ENCODE results near the gene MCFD2. TPM values are rescaled to one million over a fixed set of nuclear protein-coding genes. Genes with fewer than 3 reads are reported as not detected.
"Not testable (repeated sequence)": the region's sequence is repeated elsewhere in the genome, so short reads cannot be mapped to it uniquely, and the experiment has no call there.

Gene MCFD2
- total RNA-seq, 1 experiment from 2014 or later, result 47.6 TPM

DNA sequence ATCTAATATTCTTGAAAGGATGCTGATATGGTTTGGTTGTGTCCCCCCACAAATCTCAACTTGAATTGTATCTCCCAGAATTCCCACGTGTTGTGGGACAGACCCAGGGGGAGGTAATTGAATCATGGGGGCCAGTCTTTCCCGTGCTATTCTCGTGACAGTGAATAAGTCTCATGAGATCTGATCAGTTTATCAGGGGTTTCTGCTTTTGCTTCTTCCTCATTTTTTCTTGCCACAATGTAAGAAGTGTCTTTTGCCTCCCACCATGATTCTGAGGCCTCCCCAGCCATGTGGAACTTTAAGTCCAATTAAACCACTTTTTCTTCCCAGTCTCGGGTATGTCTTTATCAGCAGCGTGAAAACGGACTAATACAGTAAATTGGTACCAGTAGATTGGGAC, 12.6 kb downstream of the MCFD2 start:
- H3K79me2 ChIP-seq (ENCODE audit: low read length); H3K4me3 ChIP-seq (ENCODE audit: low read length); H3K9me3 ChIP-seq (ENCODE audit: low read length); H3K27me3 ChIP-seq (ENCODE audit: low read length); H3K4me2 ChIP-seq (ENCODE audit: low read depth, low read length, poor library complexity, severe bottlenecking); H2AFZ ChIP-seq (ENCODE audit: low read length); H3K9me2 ChIP-seq (replicated peaks; ENCODE audit: insufficient read depth, low read length); DNase-seq; H4K20me1 ChIP-seq (ENCODE audit: insufficient read depth, low read depth, low read length); H3K27ac ChIP-seq (ENCODE audit: low read length); H3K9ac ChIP-seq (ENCODE audit: low read length): not testable (repeated sequence)
- H3K4me1 ChIP-seq (ENCODE audit: low read length), result peaks cover 16% of the 10 kb centered on the region
- H3K36me3 ChIP-seq (ENCODE audit: insufficient read depth, low read length), result peaks cover 20% of the 10 kb centered on the region; the same call in 1 of the 2 replicates

DNA sequence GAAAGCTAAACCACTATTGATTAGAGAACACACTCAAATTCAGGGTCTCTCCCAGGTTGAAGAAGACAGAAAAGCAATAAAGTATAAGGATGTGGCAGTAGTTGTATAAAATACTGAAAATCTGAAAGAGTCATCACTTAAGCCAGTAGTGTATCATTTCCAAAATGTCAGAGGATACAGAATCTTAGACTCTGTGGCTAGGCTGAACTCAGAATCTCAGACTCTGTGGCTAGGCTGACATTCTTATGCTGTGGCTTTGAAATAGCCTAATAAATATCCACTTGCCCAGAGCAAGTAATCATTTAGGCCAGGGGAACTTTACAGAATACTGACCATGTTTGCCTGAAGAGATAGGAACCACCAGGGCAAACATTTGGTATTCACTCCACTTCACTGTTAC, 13.1 kb downstream of the MCFD2 start:
- DNase-seq, result no peak
- H3K9ac ChIP-seq (ENCODE audit: low read length), result no peak overlapping the region

GRCh38 chr2:46901611-46902010, 14.0 kb downstream of the MCFD2 start:
- Histone ChIP-seq H4K20me1 (ENCODE audit: insufficient read depth, low read depth, low read length) (no peaks in the 10 kb centered on the region), H3K79me2 (ENCODE audit: low read length) (no peaks in the 10 kb centered on the region), H2AFZ (ENCODE audit: low read length) (no peak overlapping the region), H3K9me3 (ENCODE audit: low read length) (no peaks in the 10 kb centered on the region), H3K36me3 (ENCODE audit: insufficient read depth, low read length) (0 out of 2 replicates have a peak, but pooled peaks cover 13% of the 10 kb centered on the region), H3K9ac (ENCODE audit: low read length) (no peak overlapping the region), H3K4me2 (ENCODE audit: low read depth, low read length, poor library complexity, severe bottlenecking) (no peak overlapping the region), H3K27me3 (ENCODE audit: low read length) (no peaks in the 10 kb centered on the region), H3K4me1 (ENCODE audit: low read length) (peaks cover 16% of the 10 kb centered on the region), H3K4me3 (ENCODE audit: low read length) (no peak overlapping the region), H3K27ac (ENCODE audit: low read length) (no peak overlapping the region), H3K9me2 (replicated peaks; ENCODE audit: insufficient read depth, low read length) (no peaks in the 10 kb centered on the region)
- no peak for DNase-seq

More for the DNA sequence above, 13.1 kb downstream of the MCFD2 start:
- Histone ChIP-seq H3K79me2 (ENCODE audit: low read length) (no peaks in the 10 kb centered on the region), H3K36me3 (ENCODE audit: insufficient read depth, low read length) (0 out of 2 replicates have a peak, but pooled peaks cover 17% of the 10 kb centered on the region), H3K27me3 (ENCODE audit: low read length) (no peaks in the 10 kb centered on the region), H4K20me1 (ENCODE audit: insufficient read depth, low read depth, low read length) (no peaks in the 10 kb centered on the region), H2AFZ (ENCODE audit: low read length) (no peak overlapping the region), H3K4me1 (ENCODE audit: low read length) (peaks cover 16% of the 10 kb centered on the region), H3K4me2 (ENCODE audit: low read depth, low read length, poor library complexity, severe bottlenecking) (no peak overlapping the region), H3K9me2 (replicated peaks; ENCODE audit: insufficient read depth, low read length) (no peaks in the 10 kb centered on the region), H3K9me3 (ENCODE audit: low read length) (no peaks in the 10 kb centered on the region), H3K27ac (ENCODE audit: low read length) (no peak overlapping the region), H3K4me3 (ENCODE audit: low read length) (no peak overlapping the region)

- no peak overlapping the region for H3K27ac ChIP-seq (ENCODE audit: low read length)
- H2AFZ ChIP-seq (ENCODE audit: low read length), result no peak overlapping the region
- no peaks in the 10 kb centered on the region for H3K27me3 ChIP-seq (ENCODE audit: low read length)
- no peaks in the 10 kb centered on the region for H3K9me2 ChIP-seq (replicated peaks; ENCODE audit: insufficient read depth, low read length)
- 0 out of 2 replicates have a peak, but pooled peaks cover 4% of the 10 kb centered on the region for H3K36me3 ChIP-seq (ENCODE audit: insufficient read depth, low read length)
- H3K79me2 ChIP-seq (ENCODE audit: low read length), result no peaks in the 10 kb centered on the region
- H3K9ac ChIP-seq (ENCODE audit: low read length), result no peak overlapping the region
- H3K9me3 ChIP-seq (ENCODE audit: low read length), result no peaks in the 10 kb centered on the region
- H4K20me1 ChIP-seq (ENCODE audit: insufficient read depth, low read depth, low read length), result no peaks in the 10 kb centered on the region
- no peak overlapping the region for H3K4me2 ChIP-seq (ENCODE audit: low read depth, low read length, poor library complexity, severe bottlenecking)
- no peak overlapping the region for H3K4me3 ChIP-seq (ENCODE audit: low read length)
- H3K4me1 ChIP-seq (ENCODE audit: low read length), result peaks cover 16% of the 10 kb centered on the region
- no peak for DNase-seq
Observed at GRCh38 chr2:46900381-46900780, 15.2 kb downstream of the MCFD2 start.

- Histone ChIP-seq H3K4me1 (ENCODE audit: low read length) (peaks cover 11% of the 10 kb centered on the region), H3K4me3 (ENCODE audit: low read length) (no peak overlapping the region), H4K20me1 (ENCODE audit: insufficient read depth, low read depth, low read length) (no peaks in the 10 kb centered on the region), H2AFZ (ENCODE audit: low read length) (no peak overlapping the region), H3K79me2 (ENCODE audit: low read length) (no peaks in the 10 kb centered on the region), H3K9me3 (ENCODE audit: low read length) (no peaks in the 10 kb centered on the region), H3K9ac (ENCODE audit: low read length) (no peak overlapping the region), H3K36me3 (ENCODE audit: insufficient read depth, low read length) (no peaks in the 10 kb centered on the region), H3K9me2 (replicated peaks; ENCODE audit: insufficient read depth, low read length) (no peaks in the 10 kb centered on the region), H3K27ac (ENCODE audit: low read length) (no peak overlapping the region), H3K27me3 (ENCODE audit: low read length) (no peaks in the 10 kb centered on the region), H3K4me2 (ENCODE audit: low read depth, low read length, poor library complexity, severe bottlenecking) (no peak overlapping the region)
- no peak for DNase-seq
Observed at GRCh38 chr2:46899053-46899452, 16.6 kb downstream of the MCFD2 start.

GRCh38 chr2:46898024-46898423, 17.6 kb downstream of the MCFD2 start:
- Histone ChIP-seq H2AFZ (ENCODE audit: low read length) (no peak overlapping the region), H3K27me3 (ENCODE audit: low read length) (no peaks in the 10 kb centered on the region), H3K9me3 (ENCODE audit: low read length) (no peaks in the 10 kb centered on the region), H3K4me2 (ENCODE audit: low read depth, low read length, poor library complexity, severe bottlenecking) (no peak overlapping the region), H3K9ac (ENCODE audit: low read length) (no peak overlapping the region), H3K79me2 (ENCODE audit: low read length) (no peaks in the 10 kb centered on the region), H4K20me1 (ENCODE audit: insufficient read depth, low read depth, low read length) (no peaks in the 10 kb centered on the region), H3K27ac (ENCODE audit: low read length) (no peak overlapping the region), H3K4me1 (ENCODE audit: low read length) (peaks cover under 1% of the 10 kb centered on the region; the same call in 1 of the 2 replicates), H3K9me2 (replicated peaks; ENCODE audit: insufficient read depth, low read length) (no peaks in the 10 kb centered on the region), H3K4me3 (ENCODE audit: low read length) (no peak overlapping the region), H3K36me3 (ENCODE audit: insufficient read depth, low read length) (no peaks in the 10 kb centered on the region)
- no peak for DNase-seq

- Histone ChIP-seq H3K27me3 (ENCODE audit: low read length) (no peaks in the 10 kb centered on the region), H3K4me1 (ENCODE audit: low read length) (peaks cover 10% of the 10 kb centered on the region), H3K36me3 (ENCODE audit: insufficient read depth, low read length) (no peaks in the 10 kb centered on the region)
Observed at GRCh38 chr2:46893269-46893939, 22.2 kb downstream of the MCFD2 start.

DNA sequence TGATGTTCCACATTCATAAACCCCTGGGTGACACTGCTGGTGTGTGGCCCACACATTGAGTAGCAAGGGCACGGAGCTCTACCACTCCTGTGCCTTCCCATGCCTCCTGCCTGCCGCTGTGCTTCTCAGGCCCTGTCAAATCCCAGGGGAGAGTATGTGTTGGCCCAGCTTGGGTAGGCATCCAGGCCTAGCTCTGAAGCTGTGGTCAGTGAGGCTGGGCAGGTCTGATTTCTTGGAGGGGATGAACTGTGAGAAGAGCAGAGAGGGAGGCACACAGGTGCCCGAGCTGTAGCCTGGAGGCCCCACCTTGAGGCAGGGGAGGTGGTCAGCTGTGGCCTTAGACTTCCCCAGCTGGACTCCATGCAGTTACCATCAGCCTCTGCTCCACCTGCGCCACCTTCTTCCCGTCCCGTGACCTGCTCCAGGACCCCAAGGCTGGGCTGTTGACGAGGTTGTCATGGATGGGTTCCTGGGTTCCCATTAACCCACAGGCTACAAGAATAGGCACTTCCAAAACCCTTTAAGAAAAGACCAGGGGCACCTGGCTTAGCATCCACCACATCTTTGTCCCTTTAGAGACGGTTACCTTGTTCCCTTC, 23.6 kb downstream of the MCFD2 start:
- no peaks in the 10 kb centered on the region for H3K9me2 ChIP-seq (replicated peaks; ENCODE audit: insufficient read depth, low read length)
- H3K27ac ChIP-seq (ENCODE audit: low read length), result no peak overlapping the region
- peaks cover 10% of the 10 kb centered on the region for H3K4me1 ChIP-seq (ENCODE audit: low read length)
- no peaks in the 10 kb centered on the region for H3K9me3 ChIP-seq (ENCODE audit: low read length)
- no peak overlapping the region for H2AFZ ChIP-seq (ENCODE audit: low read length)
- H3K27me3 ChIP-seq (ENCODE audit: low read length), result no peaks in the 10 kb centered on the region
- H3K79me2 ChIP-seq (ENCODE audit: low read length), result no peaks in the 10 kb centered on the region
- H3K9ac ChIP-seq (ENCODE audit: low read length), result no peak overlapping the region
- H3K36me3 ChIP-seq (ENCODE audit: insufficient read depth, low read length), result no peaks in the 10 kb centered on the region
- DNase-seq, result no peak
- no peak overlapping the region for H3K4me2 ChIP-seq (ENCODE audit: low read depth, low read length, poor library complexity, severe bottlenecking)
- no peaks in the 10 kb centered on the region for H4K20me1 ChIP-seq (ENCODE audit: insufficient read depth, low read depth, low read length)
- no peak overlapping the region for H3K4me3 ChIP-seq (ENCODE audit: low read length)

More at GRCh38 chr2:46893269-46893939, 22.2 kb downstream of the MCFD2 start:
- Histone ChIP-seq H3K27ac (ENCODE audit: low read length) (no peak overlapping the region), H3K9me2 (replicated peaks; ENCODE audit: insufficient read depth, low read length) (no peaks in the 10 kb centered on the region), H3K4me3 (ENCODE audit: low read length) (no peak overlapping the region), H3K9me3 (ENCODE audit: low read length) (no peaks in the 10 kb centered on the region), H3K9ac (ENCODE audit: low read length) (no peak overlapping the region), H4K20me1 (ENCODE audit: insufficient read depth, low read depth, low read length) (no peaks in the 10 kb centered on the region), H3K4me2 (ENCODE audit: low read depth, low read length, poor library complexity, severe bottlenecking) (no peak overlapping the region), H2AFZ (ENCODE audit: low read length) (no peak overlapping the region), H3K79me2 (ENCODE audit: low read length) (no peaks in the 10 kb centered on the region)
- no peak for DNase-seq

Measured in Karpas-422 (cell line).